ENCODE results near the gene SDK1. TPM values are rescaled to one million over a fixed set of nuclear protein-coding genes. Genes with fewer than 3 reads are reported as not detected.

SDK1 gene
- total and polyA plus RNA-seq, 10 of the 15 experiments (the other 5 are each of a cell fraction or from before 2014, with no cell fraction given): 0.14 to 0.33 TPM; not detected in 8

DNA sequence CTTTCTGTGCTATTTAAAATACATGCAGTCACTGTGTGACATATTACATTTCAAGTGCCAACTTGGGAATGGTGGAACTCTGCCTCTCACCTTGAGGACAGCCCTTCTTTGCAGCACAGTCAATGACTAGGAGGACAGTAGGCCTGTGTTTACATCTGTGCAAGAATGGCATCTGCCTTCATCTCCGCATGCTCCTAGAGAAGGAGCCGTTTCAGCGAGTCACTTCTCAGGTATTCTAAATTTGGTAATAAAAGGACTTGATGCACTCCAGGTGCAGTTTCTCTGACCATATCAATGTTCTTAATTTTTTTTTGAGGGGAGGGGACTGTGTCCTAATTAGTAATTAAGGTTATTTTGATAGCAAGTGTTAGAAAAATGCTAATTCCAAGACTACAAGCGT, 128.9 kb downstream of the SDK1 start:
- Histone ChIP-seq H2AFZ (ENCODE audit: control insufficient read depth, low read depth, low read length) (no peak overlapping the region), H3K4me2 (ENCODE audit: control insufficient read depth, insufficient read depth) (no peak overlapping the region), H3K27ac (ENCODE audit: control insufficient read depth, insufficient read depth) (no peak overlapping the region), H3K4me3 (no peak overlapping the region), H3K36me3 (ENCODE audit: control insufficient read depth in 2 of 2, insufficient read depth in 2 of 2, low read length in 1 of 2) (no peaks in the 10 kb centered on the region), H3K9me3 (replicated peaks; ENCODE audit: control insufficient read depth, insufficient read depth, low read length) (no peaks in the 10 kb centered on the region), H4K20me1 (ENCODE audit: control insufficient read depth, insufficient read depth) (no peaks in the 10 kb centered on the region), H3K4me1 (ENCODE audit: control insufficient read depth, insufficient read depth, low read length) (no peaks in the 10 kb centered on the region), H3K9ac (ENCODE audit: control insufficient read depth, insufficient read depth, low read length) (no peak overlapping the region), H3K27me3 (replicated peaks in 1 of 2; ENCODE audit: control insufficient read depth in 2 of 2, insufficient read depth in 2 of 2, low read length in 1 of 2) (no peaks in the 10 kb centered on the region), H3K79me2 (ENCODE audit: control insufficient read depth, insufficient read depth, low read length) (no peaks in the 10 kb centered on the region)
- POLR2A ChIA-PET: no interaction called here
- CTCF ChIA-PET: no interaction called here
- BruUV-seq (replicated peaks): no TSS peak
- RAD21 ChIA-PET (ENCODE audit: unreplicated experiment): no interaction called here
- intact Hi-C loops (cut with micrococcal nuclease; ENCODE audit: unreplicated experiment) (no loop called here), in situ Hi-C loops (cut with MboI) (no loop called here)
- TF ChIP-seq, protein P1, sequence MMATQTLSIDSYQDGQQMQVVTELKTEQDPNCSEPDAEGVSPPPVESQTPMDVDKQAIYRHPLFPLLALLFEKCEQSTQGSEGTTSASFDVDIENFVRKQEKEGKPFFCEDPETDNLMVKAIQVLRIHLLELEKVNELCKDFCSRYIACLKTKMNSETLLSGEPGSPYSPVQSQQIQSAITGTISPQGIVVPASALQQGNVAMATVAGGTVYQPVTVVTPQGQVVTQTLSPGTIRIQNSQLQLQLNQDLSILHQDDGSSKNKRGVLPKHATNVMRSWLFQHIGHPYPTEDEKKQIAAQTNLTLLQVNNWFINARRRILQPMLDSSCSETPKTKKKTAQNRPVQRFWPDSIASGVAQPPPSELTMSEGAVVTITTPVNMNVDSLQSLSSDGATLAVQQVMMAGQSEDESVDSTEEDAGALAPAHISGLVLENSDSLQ (IDR thresholded peaks at IDR 0.05): no peak
- TF ChIP-seq POU2F2 (IDR thresholded peaks at IDR 0.05; ENCODE audit: borderline replicate concordance, low read depth, low read length) (no peak), CHD2 (IDR thresholded peaks at IDR 0.05; ENCODE audit: borderline replicate concordance, low read depth, low read length) (no peak), IRF4 (IDR thresholded peaks at IDR 0.05; ENCODE audit: low read depth, low read length) (no peak), SUPT20H (IDR thresholded peaks at IDR 0.05; ENCODE audit: borderline replicate concordance, control insufficient read depth, low read depth, low read length) (no peak), STAT3 (IDR thresholded peaks at IDR 0.05; ENCODE audit: low read depth, low read length) (no peak), ZZZ3 (IDR thresholded peaks at IDR 0.05; ENCODE audit: control insufficient read depth, insufficient read length, low read depth) (no peak), NR2C1 (IDR thresholded peaks at IDR 0.05) (no peak), CREB1 (IDR thresholded peaks at IDR 0.05; ENCODE audit: low read depth) (no peak), KDM1A (IDR thresholded peaks at IDR 0.05; ENCODE audit: borderline replicate concordance) (no peak), TCF3 (IDR thresholded peaks at IDR 0.05; ENCODE audit: borderline replicate concordance, insufficient read depth, low read depth, low read length) (no peak)
- TF ChIP-seq, protein P2, sequence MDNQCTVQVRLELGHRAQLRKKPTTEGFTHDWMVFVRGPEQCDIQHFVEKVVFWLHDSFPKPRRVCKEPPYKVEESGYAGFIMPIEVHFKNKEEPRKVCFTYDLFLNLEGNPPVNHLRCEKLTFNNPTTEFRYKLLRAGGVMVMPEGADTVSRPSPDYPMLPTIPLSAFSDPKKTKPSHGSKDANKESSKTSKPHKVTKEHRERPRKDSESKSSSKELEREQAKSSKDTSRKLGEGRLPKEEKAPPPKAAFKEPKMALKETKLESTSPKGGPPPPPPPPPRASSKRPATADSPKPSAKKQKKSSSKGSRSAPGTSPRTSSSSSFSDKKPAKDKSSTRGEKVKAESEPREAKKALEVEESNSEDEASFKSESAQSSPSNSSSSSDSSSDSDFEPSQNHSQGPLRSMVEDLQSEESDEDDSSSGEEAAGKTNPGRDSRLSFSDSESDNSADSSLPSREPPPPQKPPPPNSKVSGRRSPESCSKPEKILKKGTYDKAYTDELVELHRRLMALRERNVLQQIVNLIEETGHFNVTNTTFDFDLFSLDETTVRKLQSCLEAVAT (IDR thresholded peaks at IDR 0.05): no peak
- TF ChIP-seq, protein P3, sequence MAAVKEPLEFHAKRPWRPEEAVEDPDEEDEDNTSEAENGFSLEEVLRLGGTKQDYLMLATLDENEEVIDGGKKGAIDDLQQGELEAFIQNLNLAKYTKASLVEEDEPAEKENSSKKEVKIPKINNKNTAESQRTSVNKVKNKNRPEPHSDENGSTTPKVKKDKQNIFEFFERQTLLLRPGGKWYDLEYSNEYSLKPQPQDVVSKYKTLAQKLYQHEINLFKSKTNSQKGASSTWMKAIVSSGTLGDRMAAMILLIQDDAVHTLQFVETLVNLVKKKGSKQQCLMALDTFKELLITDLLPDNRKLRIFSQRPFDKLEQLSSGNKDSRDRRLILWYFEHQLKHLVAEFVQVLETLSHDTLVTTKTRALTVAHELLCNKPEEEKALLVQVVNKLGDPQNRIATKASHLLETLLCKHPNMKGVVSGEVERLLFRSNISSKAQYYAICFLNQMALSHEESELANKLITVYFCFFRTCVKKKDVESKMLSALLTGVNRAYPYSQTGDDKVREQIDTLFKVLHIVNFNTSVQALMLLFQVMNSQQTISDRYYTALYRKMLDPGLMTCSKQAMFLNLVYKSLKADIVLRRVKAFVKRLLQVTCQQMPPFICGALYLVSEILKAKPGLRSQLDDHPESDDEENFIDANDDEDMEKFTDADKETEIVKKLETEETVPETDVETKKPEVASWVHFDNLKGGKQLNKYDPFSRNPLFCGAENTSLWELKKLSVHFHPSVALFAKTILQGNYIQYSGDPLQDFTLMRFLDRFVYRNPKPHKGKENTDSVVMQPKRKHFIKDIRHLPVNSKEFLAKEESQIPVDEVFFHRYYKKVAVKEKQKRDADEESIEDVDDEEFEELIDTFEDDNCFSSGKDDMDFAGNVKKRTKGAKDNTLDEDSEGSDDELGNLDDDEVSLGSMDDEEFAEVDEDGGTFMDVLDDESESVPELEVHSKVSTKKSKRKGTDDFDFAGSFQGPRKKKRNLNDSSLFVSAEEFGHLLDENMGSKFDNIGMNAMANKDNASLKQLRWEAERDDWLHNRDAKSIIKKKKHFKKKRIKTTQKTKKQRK (IDR thresholded peaks at IDR 0.05; ENCODE audit: low read depth, low read length): no peak
- SMC1A ChIA-PET (ENCODE audit: uncharacterized antibody, unreplicated experiment): no interaction called here
- ATAC-seq: no peak
- no peak for FAIRE-seq
- DNase-seq (ENCODE audit: low read depth, low spot score): no peak
- 67% methylated on average over 4 of the region's 4 CpGs for WGBS (ENCODE audit: insufficient coverage, insufficient replicate concordance, low lambda C conversion rate, missing lambda C conversion rate)

All from GM12878 (cell line).